G401 (cell line): ENCODE data around the gene CAMK2D. TPM values are rescaled to one million over a fixed set of nuclear protein-coding genes. Genes with fewer than 3 reads are reported as not detected.

Experiments used
- DNase-seq: peaks from one replicate; pipeline ENCODE4 v3.0.0-alpha.2; 2015; ENCODE audit warnings: low spot score
- in situ Hi-C: cut with HindIII; loops from 2 replicates; pipeline ENCODE4 v1.10.0; 2016; ENCODE audit warnings: low sequenced_read_pairs, mixed read lengths
- total RNA-seq: library from RNA; depleted of rRNA; stranded (reverse); fragments of >200 nt; shearing (Covaris generic); gene quantifications from 2 replicates; pipeline ENCODE4 v1.2.3, GENCODE V29; 2014

The CAMK2D gene
- total RNA-seq, 1 experiment from 2014 or later = 65.9 TPM

DNA sequence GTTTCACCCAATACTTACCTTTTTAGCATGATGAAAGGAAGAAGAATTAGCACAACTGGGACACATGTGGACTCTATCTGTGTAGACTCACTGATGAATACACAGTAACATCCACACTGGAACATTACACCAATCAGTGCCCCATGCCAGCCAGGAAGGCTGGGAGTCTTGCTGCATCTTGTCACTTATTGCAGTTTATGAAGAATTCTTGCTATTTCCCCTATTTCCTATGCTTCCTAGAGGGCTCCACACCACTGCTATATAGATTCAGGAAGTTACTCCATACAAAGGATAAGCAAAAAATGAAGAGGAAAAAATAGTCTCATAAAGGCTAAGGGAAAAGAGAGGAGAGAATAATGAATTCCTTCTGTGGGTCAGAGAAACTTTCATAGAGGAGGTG lies 201.0 kb downstream of the CAMK2D start:
- DNase-seq = no peak
- in situ Hi-C loops = no loop called here

DNA sequence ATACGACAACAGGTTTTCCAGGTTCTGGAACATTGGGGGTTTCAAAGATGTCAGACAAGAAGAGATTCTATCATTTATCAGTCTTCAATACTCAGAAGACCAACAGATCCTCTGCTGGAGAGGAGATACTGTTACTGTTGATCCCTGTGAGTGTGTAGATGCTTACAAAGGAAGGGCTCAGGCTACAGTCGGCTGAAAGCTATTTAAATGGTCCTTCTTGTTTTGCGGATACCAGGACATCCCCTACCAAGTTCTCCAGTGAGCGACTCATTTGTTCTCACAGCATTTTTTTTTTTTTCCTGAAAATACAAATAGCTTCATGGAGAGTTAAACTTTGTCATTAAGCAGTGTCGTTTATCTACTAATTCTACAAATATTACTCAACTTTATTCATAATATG lies 201.6 kb downstream of the CAMK2D start:
- in situ Hi-C loops = no loop called here

DNA sequence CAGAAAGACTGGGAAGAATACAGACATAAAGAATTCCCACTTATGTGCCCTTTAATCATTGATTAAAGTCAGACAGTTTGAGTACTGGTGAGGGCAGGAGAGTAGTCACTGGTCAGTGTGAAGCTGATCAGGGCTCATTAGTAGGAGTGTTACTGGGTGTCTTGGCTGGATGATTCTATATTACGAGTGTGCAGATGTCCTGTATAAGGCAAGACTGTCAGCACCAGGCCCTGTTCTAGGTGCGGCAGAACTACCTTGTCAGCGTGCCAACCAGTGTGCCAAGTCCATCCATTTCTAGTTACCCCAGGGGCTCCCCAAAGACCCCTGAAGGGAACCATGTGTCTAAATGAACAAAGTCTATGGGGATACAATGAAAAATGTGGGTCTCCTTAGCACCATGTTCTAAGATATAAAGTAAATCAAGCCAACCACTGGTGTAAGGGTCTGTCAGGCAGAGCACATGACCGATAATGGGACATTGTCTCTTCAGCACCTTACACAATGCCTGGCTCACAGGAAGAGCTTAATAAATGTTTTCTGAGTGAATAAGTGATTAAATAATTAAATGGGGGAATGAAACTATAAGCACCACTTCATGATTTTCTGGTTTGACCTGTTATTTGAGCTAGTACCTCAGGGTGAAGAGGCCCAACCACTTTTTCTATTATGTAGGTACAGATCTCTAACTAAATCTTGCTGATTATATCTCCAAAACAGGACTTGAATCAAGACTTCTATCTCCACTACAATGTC lies 205.0 kb downstream of the CAMK2D start:
- no peak for DNase-seq
- in situ Hi-C loops = no loop called here

More for the DNA sequence above, 201.6 kb downstream of the CAMK2D start:
- no peak for DNase-seq

DNA sequence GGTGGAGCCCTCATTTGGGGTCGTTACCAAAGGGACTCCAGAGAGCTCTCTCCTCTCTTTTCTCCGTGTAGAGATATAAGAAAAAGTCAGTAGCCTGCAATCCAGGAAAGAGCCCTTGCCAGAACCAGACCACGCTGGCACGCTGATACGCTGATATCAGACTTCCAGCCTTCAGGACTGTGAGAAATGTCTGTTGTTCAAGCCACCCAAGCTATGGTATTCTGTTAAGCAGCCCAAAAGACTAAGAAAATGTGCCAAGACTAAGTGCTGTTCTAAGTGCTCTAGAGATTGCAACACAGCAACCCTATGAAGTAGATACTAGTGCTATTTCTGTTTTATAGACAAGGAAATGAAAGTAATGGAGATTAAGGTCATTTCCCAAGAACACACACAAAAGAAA lies 205.7 kb downstream of the CAMK2D start:
- in situ Hi-C loops = no loop called here
- DNase-seq = no peak

DNA sequence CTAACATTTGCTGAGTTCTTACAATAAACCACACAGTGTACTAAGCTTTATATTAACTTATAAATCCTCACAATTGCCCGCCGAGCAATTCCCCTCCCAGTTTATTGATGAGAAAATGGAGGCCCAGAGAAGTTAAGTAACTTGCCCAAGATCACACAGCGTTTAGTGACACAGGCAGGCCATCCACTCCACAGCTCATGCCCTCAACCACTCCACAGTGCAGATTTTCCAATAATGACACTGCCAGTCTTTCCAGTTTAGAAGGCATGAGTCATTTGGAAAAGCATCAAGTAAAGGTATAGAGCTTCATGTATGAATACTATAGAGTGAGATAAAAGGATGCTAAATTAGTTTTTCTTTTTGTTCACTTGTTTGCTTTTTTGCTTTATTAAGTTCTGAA lies 208.5 kb downstream of the CAMK2D start:
- in situ Hi-C loops = no loop called here
- no peak for DNase-seq

DNA sequence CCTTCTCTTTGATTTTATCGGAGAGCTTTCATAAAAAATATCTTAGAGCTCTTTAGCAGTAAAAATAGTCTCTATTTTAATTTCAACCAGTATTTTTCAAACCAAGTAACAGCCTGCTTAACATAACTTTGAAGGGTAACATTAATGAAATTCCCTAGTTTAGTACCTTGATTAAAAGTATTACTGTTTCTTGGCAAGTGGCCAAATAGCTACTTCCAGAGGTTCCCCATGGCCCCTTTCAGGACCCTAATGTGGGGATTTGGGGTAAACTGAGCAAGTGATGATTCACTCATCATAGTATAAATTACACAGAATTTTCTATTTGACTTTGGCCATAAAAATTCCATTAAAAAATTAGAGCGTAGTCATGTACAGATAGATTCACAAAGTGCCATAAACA lies 211.0 kb downstream of the CAMK2D start:
- in situ Hi-C loops = no loop called here
- no peak for DNase-seq

DNA sequence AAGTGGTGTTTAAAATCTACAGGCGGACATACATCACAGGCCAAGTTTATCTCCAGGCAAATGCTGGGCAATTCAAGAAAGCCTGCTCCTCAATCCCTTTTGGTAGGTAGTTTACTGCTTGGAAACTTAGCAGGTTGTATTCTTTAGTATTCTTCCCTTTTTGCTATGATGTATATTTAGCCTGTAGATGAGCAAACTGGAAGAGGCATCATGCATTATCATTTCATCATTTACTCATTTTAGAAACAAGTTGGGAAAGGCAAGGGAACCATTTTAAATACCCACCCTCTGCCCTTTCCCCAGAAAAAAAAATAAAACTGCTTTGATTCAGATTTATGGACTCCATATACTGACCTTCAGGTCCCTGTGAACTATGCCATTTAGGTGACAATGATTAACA lies 213.2 kb downstream of the CAMK2D start:
- in situ Hi-C loops = no loop called here
- no peak for DNase-seq

DNA sequence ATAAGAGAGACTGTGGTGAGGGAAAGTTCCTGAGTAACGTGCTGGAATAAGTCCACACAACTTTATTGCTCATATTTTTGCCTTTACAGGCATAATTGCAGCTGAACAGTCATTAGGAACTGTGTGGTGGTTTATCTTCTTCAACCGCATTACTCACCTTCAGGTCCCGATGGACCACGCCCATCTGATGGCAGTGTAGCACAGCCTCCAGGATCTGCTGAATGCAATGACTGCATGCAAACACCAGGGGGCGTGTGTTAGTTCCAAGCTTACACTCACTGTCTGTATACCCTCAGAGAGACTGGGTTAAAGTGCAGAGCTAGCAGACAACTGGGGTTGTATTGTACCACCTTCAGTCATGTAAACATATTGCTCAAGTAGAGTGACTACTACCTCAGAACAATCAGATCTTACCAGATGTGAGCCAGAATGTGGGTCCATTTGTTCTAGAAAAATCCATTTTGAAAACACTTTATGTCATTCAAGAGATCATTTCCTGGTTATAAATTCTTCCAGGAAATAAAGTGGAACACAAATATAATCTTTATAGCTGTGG lies 214.0 kb downstream of the CAMK2D start:
- in situ Hi-C loops = no loop called here
- peak; percentile 80 for DNase-seq

DNA sequence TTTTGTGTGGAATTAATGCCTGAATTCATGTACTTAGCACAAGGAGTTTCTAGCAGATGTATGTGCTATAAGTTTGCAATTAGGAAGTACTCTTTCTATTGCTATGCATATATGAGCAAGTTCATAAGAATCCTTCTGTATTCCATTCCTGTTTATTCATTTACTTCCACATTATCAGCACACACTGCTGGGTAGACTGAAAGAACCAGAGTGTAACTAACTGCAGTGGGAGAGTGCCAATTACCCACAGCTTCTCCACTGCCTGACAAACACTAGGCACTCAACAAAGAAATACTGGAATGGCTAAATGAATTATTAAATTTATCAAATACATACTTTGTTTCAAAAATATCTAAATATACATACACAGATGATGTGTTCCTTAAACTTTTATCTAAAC lies 219.6 kb downstream of the CAMK2D start:
- in situ Hi-C loops = no loop called here
- DNase-seq = peak; percentile 50

DNA sequence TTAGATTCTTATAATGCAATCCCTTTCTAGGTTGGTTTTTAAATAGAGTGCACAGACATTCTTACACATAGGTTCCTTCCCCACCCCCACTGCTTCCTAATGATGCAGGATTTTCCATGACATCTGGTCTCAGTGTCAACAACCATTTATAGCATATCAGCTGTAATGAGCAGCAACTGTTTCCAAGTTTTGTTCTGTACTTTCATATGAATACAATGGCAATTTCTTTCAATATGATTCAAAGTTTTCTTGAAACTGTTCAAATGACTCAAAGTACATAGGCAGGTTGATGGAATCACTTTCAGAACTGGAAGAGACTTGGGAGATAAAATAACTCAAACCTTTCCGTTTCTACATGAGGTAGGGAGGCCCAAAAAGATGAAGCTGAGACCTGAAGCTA lies 220.7 kb downstream of the CAMK2D start:
- in situ Hi-C loops = no loop called here
- peak; percentile 35 for DNase-seq

DNA sequence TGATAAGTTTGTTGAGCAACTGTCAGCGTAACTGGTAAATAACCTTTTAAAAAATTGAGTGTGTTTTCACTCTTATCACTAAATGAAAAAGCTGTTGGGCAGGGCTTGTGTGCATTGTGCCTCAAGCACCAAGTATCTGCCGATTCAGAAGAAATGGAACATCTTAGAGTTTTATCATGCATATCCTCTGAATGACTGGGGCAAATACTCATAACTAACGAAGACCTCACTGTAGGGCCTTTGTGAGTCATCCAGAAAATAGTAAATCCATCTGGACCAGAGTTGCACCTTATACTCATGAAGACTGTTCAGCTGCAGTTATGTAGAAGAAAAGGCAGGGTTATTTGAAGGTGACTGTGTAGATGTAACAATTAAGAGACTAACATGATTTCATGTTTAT lies 222.1 kb downstream of the CAMK2D start:
- in situ Hi-C loops = no loop called here
- no peak for DNase-seq

DNA sequence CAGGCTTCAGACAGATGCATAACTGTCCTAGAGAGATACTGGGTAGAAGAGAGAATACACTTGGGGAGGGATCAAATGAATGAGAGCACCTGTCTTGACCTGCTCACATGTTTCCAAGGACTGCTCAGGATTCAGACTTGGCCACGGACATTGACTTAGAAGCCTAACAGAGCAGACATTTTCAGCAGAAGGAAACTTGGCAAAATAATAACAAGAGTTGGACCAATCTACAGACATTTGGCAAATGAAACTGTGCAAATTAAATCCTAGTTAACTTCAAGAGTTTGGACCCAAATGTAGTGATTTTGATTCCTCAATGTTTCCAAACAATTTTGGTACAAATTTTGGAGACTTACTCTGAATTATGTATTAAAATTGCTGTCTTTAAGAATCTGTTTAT lies 223.9 kb downstream of the CAMK2D start:
- in situ Hi-C loops = no loop called here
- peak; percentile 86 for DNase-seq

DNA sequence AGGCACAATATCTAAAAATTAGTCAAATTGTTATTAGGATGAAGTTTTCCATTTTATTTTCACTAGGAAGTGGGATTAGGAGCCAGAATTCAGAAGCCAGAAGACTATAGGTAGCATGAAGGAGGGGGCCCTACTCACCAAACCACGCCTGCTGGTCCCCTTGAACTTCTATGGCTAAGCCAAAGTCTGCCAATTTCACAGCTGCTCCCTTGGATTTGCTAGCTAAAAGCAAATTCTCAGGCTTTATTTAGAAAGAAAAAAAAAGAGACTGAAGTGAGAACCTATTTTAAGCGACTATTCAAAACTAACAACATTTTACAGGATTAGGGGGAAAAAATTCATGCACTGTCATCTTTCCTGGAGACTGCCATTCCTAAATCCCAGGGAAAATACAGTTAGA lies 224.3 kb downstream of the CAMK2D start:
- no peak for DNase-seq
- in situ Hi-C loops = no loop called here

DNA sequence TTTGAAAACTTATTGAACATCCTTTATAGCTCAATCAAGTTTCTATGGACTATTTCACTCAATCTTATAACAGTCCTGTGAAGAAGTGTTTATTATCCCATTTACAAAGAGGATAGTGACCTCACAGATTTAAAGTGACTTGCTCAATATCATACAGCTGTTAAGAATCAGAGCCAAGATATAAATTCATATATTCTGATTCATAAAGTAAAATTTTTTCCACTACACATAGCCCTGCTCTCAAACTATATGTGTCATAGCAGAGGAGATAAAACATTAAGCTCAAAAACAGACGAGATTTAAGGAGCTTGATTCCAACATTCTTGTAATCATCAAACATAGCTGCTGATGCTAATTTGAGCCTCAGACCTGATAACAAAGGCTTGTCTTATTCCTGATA lies 226.8 kb downstream of the CAMK2D start:
- in situ Hi-C loops = no loop called here
- no peak for DNase-seq

DNA sequence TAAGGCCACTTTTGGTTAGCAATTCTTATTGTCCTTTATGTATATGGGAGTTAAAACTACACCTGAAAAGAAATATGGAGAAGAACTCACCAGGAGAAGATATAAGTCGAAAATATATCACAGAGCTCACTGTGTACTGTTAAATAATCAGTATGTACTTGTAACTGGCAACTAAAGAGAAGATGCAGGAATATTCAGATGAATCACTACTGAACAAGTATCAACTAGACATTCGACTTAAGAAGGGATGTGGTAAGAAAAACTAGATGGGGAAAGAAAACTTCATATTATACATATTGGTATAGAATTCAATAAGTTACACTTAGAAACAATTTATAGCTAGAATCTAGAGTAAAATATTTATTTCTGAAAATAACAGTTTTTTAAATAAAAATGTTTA lies 230.0 kb downstream of the CAMK2D start:
- in situ Hi-C loops = no loop called here
- no peak for DNase-seq

DNA sequence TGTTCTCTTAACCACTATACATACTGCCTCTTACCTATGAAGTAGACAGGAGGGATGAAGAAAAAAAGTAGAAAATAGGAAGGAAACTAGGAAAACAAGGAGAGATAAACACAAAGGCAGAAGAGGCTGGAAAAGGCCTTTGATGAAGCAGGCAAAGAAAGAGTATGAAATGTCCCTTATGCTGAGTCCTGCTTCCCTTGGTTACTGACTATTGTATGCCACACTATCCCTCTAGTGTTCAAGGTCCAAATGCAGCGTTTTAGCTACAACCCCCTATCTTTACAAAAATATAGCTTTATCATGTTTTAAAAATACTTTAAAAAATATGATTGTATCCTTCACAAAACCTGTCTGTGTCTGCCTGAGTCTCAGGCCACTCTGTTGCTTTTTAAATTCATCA lies 233.1 kb downstream of the CAMK2D start:
- DNase-seq = no peak
- in situ Hi-C loops = no loop called here

DNA sequence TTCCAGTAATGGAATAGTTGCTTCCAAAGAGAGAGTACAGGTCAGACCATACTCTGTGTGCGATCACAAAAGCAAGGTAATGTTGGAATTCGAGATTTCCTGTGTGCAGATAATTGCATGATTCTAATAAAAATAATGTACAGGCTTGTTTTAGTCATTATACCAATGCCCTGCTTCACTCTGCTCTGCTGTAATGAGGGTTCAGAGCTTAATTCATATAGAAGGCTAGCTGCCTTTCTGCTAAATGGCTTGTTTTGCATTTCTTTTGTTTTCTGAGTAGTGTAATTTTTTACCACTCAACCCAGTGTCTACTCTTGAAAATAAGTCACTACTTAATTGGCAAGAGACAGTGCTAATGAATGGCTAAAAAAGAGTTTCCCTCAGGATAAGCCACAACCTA lies 236.0 kb downstream of the CAMK2D start:
- DNase-seq = no peak
- in situ Hi-C loops = no loop called here

DNA sequence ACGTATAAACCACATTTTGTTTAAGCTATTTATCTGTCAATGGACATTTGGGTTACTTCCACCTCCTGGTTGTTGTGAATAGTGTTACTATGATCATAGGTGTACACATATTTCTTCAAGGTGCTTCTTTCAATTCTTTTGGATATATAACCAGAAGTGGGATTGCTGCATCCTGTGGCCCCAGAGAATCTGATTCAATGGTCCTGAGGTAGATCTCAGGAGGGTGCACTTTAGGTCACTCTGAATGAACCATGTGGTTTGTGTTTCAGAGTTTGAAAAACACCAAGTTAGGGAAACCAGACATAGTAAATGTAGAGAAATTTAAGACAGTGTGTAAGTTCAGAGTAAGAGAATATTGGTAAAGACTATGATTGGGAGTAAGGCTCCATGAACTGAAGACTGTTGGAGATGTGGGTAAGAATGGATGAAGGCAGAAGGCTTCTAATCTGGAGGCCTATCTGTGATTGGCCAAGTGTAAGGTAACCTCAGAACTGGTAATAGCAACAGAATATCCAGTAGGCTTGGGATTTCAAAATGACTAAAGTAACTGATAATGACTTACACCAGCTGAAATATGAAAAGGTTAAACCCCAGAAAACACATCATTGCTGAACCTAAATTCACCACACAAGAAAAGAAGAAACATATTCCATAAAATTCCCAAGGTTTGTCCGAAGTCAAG lies 236.9 kb downstream of the CAMK2D start:
- in situ Hi-C loops = no loop called here
- DNase-seq = no peak

DNA sequence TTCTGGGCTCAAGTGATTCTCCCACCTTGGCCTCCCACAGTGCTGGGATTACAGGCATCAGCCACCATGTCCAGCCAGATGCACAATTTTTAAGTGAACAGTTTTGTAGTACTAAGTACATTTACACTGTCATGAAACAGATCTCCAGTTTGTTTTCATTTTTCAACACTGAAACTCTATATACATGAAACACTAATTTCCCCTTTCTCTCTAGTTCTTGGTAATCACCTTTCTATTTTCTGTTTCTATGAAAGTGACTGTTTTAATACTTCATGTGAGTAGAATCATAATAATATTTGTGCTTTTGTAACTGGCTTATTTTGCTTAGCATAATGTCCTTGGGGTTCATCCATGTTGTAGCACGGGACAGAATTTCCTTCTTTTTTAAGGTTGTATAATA lies 237.4 kb downstream of the CAMK2D start:
- in situ Hi-C loops = no loop called here
- DNase-seq = no peak

DNA sequence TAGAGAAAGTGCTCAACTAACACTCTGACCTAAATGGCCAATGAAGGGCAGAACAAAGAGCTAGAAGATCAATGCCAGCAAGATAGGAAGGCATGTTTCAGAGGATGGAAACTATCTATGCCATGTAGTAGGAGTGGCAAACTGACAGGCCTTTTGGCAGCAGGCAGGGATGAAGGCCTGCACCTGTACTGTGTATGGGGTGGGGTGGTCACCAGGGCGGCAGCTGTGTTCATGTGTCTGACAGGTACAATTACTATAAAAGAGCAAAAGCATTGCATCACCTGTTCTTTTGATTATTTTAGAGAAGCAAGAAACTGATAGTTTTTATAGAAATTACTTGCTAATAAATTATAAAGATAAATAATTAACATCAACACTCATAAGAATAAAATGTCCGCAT lies 239.1 kb downstream of the CAMK2D start:
- DNase-seq = no peak
- in situ Hi-C loops = no loop called here

DNA sequence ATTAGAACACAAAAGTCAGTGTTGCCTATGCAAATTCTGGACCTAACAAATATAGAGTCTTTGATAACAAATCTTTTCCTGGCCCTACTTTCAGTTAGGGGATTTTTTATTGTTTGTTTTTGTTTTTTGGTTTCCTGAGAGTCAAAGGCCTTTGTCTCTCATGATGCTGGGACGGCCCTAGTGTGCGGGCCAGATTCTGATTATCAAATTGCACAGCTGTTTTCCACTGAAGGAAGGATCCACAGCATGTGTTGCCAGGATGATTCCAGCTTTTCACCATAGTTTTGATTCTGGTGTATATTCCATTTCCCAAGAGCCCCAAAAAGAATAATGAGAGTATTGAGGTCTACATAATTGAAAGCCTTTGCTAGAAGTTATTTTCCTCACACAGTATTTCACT lies 248.2 kb downstream of the CAMK2D start:
- DNase-seq = no peak
- in situ Hi-C loops = no loop called here
